KG1 (cell line): Measurements from ENCODE around the gene SPDYE6.
"Not testable (repeated sequence)": the region's sequence is repeated elsewhere in the genome, so short reads cannot be mapped to it uniquely, and the experiment has no call there.

ENCODE experiments used
- DNase-seq: peaks from one replicate; lab custom pipeline; 2025; lab: John Stamatoyannopoulos, UW

SPDYE6 gene

GRCh38 chr7:102317231-102318059, 38.8 kb downstream of the SPDYE6 start:
- DNase-seq: no peak

- DNase-seq: no peak
Measured at GRCh38 chr7:102313997-102314780, 42.1 kb downstream of the SPDYE6 start.

- DNase-seq: no peak
Measured at GRCh38 chr7:102312317-102312716, 43.9 kb downstream of the SPDYE6 start.

DNA sequence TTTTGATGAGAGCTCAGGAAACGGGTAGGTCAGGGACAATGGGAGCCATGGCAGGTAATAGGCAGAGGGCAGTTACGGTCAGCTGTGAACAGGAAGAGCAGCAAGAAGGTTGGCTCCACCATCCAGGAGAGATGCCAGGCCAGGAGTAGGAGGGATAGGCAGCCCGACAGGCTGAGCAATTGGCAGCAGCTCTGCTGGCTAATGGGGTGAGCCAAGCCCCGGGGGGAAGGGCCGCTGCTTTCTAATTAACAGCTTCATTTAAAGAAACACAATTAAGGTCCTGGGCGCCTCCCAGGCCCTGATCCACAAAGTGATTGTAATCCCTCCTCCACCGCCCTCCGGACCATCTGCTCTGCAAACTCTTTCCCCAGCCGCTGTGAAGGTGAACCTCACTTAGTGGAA, 45.8 kb downstream of the SPDYE6 start:
- no peak for DNase-seq

DNA sequence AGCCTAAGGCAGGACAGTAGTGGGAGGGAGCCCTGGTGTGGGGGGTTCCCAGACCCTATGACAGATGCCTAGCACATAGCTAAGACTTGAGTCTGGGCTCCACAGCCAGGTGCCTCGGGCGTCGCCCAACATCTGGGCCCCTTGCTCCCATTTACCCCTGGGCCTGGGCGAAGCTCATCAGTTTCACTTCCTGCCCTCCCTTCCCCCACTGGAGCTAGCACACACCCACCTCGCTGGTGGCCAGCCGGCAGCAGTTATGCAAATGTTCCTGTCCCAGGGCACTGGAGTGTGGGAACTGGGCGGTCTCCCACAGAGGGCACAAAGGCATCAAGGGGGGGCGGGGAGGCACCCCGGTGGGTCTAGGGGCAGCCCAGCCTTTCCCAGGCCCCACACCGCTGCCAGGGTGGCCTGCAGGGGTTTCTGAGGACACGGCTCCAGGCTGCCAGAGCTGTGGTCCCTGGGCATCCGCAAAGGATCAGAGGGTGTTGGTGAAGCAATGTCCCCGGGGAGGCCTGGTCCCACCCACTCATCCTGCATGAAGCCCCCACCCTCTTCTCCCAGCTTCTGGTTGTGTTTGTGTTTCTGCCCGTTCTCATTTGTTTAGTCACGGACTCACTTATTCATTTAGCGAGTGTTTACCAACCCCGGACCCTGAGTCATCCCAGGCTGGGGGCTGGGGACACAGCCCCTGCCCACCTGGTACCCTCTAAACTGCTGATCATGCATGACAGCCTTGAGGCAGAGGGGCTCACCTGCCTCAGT, 49.1 kb downstream of the SPDYE6 start:
- DNase-seq: no peak

DNA sequence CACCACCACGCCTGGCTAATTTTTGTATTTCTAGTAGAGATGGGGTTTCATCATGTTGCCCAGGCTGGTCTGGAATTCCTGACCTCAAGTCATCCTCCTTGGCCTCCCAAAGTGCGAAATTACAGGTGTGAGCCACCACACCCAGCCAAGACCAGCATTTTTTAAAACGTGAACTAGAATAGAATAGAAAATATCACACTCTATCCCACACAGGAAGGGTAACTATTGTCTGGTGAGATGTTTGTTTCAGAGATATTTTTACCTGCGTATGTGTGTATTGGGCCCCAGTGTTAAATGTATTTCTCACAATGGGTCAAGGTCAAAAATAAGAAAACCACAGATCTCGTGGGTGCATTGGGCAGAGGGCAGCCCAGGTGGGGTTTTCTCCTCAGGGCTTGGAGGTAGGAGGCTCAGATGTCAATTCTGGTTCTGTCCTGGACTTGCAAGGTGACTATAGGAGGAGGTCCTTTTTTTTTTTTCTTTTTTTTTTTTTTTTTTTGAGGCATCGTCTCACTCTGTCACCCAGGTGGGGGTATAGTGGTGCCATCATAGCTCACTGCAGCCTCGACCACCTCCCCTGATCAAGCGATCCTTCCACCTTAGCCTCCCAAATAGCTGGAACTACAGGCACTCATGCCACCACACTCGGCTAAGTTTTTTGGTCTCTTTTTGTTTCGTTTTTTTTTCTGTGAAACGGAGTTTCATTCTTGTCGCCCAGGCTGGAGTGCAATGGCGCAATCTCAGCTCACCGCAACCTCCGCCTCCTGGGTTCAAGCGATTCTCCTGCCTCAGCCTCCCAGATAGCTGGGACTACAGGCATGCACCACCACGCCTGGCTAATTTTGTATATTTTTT, 50.6 kb downstream of the SPDYE6 start:
- DNase-seq: no peak

DNA sequence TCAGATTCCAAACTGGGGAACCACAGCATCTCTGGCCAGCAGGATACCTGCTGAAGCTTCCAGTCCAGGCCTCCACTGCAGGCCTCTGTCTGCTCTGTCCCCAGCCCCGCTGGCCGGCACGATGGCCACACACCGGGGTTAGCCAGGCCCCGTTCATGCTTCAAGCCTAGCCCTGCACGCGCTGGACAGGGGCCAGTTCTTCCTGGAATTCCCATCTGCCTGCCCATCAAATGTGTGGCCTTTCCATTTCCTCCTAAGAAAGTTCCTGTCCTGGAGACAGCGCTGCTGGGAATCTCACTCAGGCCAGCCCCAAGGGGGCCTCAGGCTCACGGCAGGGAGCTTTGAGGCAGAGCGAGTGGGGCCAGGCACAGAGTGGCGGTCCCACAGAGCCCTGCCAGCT, 51.6 kb downstream of the SPDYE6 start:
- DNase-seq: no peak

DNA sequence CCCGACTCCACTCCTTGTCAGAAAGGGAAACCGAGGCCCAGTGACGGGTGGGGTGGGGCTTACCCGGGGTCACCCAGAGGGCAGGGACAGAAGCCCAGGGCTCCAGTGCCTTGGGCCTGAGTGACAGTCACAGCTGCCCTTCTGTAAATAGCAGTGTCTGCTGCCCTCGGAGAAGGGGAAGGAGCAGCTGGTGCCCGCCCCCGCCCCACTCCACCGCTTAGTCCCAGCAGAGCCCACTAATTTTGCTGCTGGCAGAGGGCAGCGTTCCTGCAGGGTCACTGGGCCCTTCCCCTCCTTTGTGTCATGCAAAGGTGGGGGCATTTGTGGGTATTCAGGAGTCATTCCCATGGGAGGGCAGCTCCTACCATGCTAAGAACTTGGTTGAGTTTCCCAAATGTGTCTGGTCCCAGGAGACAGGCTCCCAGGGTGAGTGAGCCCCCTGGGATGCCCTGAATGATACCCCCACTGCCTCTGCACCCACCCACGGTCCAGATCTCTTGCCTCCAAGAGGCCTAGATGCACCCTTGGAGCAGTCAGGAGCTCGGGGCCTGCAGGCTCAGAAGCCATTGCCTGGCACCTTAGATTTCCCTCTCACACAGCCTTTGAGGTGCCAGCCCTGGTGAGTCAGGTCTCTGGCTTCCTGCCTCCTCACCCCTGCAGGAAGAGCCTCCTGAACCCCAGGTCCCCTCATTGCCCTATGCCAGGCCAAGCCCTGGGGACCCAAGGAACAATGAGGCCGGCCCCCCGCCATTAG, 52.4 kb downstream of the SPDYE6 start:
- DNase-seq: no peak

- no peak for DNase-seq
Measured at GRCh38 chr7:102302025-102302424, 54.2 kb downstream of the SPDYE6 start.

- DNase-seq: not testable (repeated sequence)
Measured at GRCh38 chr7:102301367-102301766, 54.9 kb downstream of the SPDYE6 start.

GRCh38 chr7:102300643-102301221, 55.5 kb downstream of the SPDYE6 start:
- no peak for DNase-seq

DNA sequence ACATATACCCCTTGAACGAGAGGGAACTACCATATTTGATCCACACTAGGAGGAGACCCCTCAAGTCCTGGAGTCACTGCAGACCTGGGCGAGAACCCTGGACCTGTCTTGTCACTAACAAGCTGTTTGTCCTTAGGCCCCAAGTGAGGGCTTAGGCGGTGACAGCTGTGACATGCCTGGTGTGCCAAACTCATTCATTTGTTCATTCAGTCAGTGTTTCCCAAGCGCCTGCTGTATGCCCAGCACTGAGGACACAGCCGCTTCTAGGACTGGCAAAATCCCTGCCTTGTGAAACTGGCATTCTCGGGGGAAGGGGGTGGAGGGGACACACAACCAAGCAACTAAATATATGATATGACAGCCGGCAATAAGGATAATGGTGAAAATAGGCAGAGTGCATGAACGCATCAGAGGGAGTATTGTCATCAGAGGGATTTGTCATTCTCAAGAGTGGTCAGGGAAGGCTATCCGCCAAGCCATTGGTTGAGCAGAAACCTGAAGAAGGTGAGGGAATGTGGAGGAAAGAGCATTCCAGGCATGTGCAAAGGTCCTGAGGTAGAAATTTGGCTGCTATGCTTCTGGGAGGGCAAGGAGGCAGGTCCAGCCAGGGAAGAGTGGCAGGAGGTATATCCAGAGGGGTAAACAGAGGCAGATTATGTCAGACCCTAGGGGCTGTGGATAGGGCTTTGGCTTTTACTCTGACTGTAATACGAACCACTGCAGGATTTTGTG, 58.6 kb downstream of the SPDYE6 start:
- no peak for DNase-seq

DNA sequence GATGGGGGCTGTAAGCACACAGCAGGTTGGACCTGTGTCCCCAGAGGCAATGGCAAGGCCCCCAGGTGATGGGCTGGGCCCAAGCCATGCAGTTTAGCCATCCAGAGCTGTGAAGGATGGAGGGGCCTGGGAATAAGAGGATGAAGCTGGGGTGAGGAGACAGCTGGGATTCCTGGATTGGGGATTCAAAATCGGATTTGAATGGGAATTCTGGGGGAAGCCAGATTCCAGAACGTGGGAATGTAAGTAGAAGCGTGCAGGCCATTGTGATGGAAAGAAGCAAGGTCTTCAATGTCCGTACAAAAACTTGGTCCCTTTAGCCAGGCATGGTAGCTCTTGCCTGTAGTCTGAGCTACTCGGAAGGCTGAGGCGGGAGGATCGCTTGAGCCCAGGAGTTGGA, 59.7 kb downstream of the SPDYE6 start:
- DNase-seq: no peak

DNA sequence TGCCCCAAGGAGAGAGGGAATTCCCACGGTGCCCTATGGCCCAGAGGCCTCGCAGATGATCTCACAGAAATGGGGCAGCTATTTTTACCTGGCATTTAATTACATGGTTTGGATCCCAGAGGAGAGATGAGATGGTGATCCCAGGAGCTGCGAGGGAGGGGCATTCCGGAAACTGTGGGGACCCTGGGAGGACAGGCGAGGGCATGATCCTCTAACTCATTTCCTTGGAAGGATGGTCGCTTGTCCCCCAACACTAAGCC, 60.1 kb downstream of the SPDYE6 start:
- no peak for DNase-seq
